Measurements from ENCODE around the gene QRICH2. TPM values are rescaled to one million over a fixed set of nuclear protein-coding genes. Genes with fewer than 3 reads are reported as not detected.

Gene QRICH2
- total RNA-seq, 2 donors from 2014 or later: 3.1 to 4.5 TPM

DNA sequence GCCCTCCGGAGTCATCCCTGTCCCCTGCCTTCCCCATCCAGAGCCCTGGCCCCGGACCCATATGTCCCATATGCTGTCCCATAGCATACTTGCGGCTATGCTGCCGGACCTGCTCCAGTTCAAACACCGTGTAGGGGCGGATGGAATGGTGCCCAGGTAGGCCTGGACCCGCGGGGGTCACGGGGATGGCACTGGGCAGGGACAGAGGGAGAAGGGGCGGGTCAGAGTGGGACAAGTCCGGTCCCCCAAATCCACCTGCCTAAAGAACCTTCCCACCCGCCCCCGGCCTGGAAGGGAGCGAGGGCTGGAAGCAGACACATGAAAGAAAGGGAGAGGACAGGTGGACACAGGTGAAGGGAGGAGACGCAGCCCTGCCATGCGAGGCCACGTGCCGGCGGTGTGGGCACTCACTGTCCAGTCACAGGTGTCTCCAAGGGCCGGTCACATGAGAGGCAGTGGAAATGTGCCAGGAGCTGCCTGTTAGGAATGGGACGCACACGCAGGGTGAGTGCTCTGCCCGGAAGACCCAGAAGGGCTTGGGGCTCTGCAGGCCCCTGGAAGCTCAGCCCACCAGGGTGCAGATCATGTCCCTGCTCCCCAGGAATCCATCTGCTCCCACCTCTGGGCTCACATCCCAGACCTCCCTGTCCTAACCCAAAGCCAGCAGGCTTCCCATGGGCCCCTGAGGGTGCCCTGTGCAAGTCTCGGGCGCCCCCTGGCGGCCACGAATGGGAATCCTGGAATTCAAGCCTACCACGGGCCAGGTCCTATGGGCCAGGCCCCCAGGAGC lies 28.9 kb downstream of the QRICH2 start:
- Mint-ChIP-seq H3K4me1 (ENCODE audit: low read depth) (peaks cover 40% of the 10 kb centered on the region), H3K27ac (peak overlapping the region; percentile 81), H3K36me3 (ENCODE audit: insufficient read depth in 2 of 2) (no peaks in the 10 kb centered on the region), H3K9me3 (no peaks in the 10 kb centered on the region), H3K27me3 (ENCODE audit: low read depth) (no peaks in the 10 kb centered on the region), H3K4me3 (no peak overlapping the region)
- ATAC-seq (replicated peaks in 1 of 2): peak; percentile 43 to 44
- DNase-seq: peak; percentile 84 to 91

DNA sequence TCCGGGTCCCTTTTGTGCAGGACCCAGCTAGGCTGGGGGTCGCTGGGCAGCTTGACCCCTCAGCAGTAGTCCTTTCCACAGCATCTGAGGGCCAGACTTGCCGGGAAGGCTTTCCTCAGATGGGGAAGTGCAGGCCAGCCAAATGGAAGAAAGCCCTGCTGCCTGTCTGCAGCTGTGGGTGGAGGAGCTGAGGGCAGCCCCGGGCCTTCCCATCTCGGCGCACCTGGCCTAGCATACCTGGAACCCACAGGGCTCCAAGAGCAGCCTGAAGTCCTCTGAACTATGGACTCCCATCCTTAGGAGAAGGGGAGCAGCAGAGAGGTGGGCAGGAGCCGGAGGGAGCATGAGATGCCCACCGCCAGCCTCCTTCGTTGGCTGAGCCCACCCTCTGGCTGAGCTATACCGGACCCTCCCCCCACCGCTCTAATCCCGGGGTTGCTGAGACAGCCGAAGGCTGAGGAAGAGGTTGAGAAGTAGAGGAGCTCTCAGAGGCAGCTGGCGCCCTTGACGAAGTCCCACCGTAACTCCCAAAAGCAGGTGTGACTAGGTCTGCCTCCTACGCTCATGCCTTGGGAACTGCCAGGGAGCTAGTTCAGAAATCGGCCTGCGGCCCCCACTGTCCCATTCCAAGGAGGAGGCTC lies 29.7 kb downstream of the QRICH2 start:
- no peaks in the 10 kb centered on the region for H3K27me3 Mint-ChIP-seq (ENCODE audit: low read depth)
- no peak for DNase-seq

DNA sequence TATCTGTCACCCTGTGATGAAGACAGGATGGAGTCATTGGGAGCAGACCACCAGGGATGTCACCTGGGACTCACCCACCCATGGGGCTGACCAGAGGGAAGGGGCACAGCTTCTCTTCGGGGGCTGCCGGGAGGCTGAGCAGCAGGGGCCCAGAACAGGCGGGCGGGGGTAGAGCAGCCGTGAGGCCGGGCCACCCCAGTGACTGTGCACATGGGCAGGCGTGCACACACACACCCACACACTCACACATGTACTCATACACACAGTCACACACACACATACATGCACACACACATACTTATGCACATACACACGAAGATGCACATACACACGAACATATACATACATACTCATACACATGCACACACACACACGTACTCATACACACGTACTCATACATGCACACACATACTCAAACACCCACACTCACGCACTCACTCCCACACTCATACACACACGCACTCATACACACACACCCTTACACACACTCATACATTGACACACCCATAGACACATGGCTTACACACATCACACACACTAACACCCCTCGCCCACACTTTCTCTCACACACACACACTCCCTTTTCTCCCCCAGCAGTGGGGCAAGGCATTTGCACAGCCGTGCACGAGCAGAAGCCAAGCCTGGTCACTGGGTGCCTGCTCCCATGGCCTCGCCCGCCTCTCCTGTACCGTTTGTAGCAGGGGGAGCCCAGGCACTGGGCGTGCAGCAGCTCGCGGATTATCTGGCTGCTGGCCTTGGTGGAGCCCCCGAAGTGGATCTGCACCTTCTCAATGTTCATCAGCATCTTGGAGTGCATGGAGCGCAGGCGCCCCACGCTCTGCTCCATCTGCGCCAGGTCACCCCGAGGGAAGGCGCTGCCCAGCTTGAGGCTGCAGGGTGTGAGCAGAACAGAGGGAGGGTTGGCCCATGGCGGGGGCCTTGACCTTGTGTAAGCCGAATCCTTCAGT lies 30.5 kb downstream of the QRICH2 start:
- ATAC-seq (replicated peaks in 1 of 2): peak; percentile 14
- peak in 1 of 2 donors; percentile 45 for DNase-seq
- Mint-ChIP-seq H3K36me3 (ENCODE audit: insufficient read depth in 2 of 2) (no peaks in the 10 kb centered on the region), H3K27ac (peak overlapping the region; percentile 4), H3K9me3 (no peaks in the 10 kb centered on the region), H3K27me3 (ENCODE audit: low read depth) (no peaks in the 10 kb centered on the region), H3K4me3 (no peak overlapping the region), H3K4me1 (ENCODE audit: low read depth) (peaks cover 55% of the 10 kb centered on the region)

More for the DNA sequence above, 29.7 kb downstream of the QRICH2 start:
- H3K9me3 Mint-ChIP-seq: no peaks in the 10 kb centered on the region
- peaks cover 47% of the 10 kb centered on the region for H3K4me1 Mint-ChIP-seq (ENCODE audit: low read depth)
- H3K36me3 Mint-ChIP-seq (ENCODE audit: insufficient read depth in 2 of 2): no peaks in the 10 kb centered on the region
- no peak overlapping the region for H3K4me3 Mint-ChIP-seq
- peak; percentile 1 to 3 for ATAC-seq (replicated peaks in 1 of 2)
- peak overlapping the region; percentile 4 for H3K27ac Mint-ChIP-seq

DNA sequence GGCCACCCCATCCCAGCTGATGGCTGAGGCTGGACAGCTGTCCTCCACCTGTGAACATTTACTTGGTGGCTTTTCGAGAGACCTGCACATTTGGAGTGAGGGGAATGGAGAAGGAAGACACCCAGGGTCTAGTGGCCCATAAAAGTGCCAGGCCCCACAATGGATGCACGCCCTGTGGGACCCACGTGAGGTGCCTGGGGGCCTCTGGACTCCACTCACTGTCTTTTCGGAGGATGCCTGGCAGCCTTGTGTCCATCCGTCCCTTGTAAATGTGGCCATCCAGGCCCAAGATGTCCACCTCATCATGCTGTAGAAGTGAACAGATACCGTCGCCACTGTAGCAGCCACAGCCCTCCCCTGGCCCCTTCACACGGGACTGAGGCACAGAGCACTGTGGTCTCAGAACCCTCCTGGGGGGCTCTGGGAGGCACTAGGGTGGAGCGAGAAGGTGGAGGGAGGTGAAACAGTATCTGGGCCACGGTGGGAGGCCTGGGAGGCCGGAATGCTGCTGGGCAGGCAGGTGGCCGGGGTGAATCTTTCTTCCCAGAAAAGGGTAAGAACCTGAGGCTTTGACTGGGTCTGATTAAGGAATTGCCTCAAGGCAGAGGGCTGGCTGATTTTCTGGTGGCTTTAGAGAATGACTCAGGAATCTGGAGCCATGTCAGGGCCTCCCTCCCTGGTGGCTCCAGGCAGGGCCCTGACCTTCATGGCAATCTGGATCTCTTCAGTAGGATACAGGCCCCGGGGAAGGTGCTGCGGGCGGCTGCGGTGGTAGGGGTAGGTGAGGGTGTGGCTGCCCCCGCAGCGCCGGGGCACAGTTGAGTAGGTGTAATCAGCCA lies 31.4 kb downstream of the QRICH2 start:
- H3K4me1 Mint-ChIP-seq (ENCODE audit: low read depth): peaks cover 62% of the 10 kb centered on the region
- DNase-seq (no peak), ATAC-seq (replicated peaks in 1 of 2) (peak in 1 of 2 donors; percentile 0)
- H3K36me3 Mint-ChIP-seq (ENCODE audit: insufficient read depth in 2 of 2): no peaks in the 10 kb centered on the region
- no peaks in the 10 kb centered on the region for H3K9me3 Mint-ChIP-seq
- peak overlapping the region; percentile 4 for H3K27ac Mint-ChIP-seq
- H3K4me3 Mint-ChIP-seq: peak overlapping the region in 1 of 2 donors; percentile 16
- H3K27me3 Mint-ChIP-seq (ENCODE audit: low read depth): no peaks in the 10 kb centered on the region

DNA sequence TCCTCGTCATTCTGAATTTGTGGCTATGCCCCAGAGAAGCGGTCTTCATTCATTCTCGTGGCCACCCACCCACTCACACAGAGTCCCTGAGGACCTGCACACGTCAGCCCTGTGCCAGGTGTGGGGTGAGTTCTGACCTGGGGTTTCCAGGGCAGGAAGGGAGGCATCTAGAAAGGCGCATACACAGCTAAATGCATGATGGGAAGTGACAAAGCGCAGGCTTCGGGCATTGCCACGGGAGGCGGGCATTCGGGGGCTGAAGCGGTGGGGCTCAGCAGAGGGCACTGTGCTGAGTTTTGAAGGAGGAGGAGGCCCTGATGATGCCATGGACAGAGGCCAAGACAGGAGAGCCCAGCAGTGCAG lies 32.0 kb downstream of the QRICH2 start:
- Mint-ChIP-seq H3K36me3 (ENCODE audit: insufficient read depth in 2 of 2) (no peaks in the 10 kb centered on the region), H3K27me3 (ENCODE audit: low read depth) (no peaks in the 10 kb centered on the region), H3K4me1 (ENCODE audit: low read depth) (peaks cover 69% of the 10 kb centered on the region), H3K9me3 (no peaks in the 10 kb centered on the region), H3K27ac (peak overlapping the region; percentile 4), H3K4me3 (peak overlapping the region in 1 of 2 donors; percentile 0)
- no peak for DNase-seq
- no peak for ATAC-seq (replicated peaks in 1 of 2)

DNA sequence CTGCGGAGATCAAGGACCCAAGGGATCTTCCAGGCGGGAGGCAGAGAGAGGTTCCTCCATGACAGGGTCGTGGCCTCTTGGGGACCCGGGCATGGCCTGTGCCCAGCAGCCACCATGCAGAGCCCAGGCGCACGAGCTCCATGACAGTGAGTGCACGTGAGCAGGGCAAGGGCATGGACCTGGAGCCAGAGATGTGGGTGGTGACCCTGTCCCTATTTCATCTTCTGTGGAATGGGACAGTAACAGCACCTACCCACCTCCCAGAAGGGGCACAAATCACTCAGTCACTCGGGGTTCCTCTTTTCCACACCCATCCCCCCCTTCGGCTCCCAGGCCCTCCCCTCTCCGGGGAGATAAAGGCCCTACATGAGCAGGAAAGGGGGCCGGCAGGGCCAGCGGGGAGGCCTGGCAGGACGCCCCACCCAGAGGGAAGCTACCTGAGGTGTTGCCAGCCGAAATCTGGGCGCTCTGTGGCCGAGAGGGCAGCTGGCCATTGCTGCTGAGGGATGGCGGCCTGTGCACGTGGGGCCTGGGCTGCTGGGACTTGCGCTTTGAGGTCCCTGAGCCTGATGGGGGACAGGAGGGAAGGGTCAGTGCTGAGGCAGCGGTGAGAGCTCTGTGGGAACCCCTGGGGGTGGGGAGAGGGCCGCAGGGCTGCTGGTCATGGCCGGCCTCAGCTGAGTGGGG lies 32.6 kb downstream of the QRICH2 start:
- Mint-ChIP-seq H3K9me3 (no peaks in the 10 kb centered on the region), H3K27me3 (ENCODE audit: low read depth) (no peaks in the 10 kb centered on the region), H3K4me3 (no peak overlapping the region), H3K4me1 (ENCODE audit: low read depth) (peaks cover 73% of the 10 kb centered on the region), H3K27ac (peak overlapping the region; percentile 48), H3K36me3 (ENCODE audit: insufficient read depth in 2 of 2) (no peaks in the 10 kb centered on the region)
- ATAC-seq (replicated peaks in 1 of 2) (no peak), DNase-seq (peak in 1 of 2 donors; percentile 36)

DNA sequence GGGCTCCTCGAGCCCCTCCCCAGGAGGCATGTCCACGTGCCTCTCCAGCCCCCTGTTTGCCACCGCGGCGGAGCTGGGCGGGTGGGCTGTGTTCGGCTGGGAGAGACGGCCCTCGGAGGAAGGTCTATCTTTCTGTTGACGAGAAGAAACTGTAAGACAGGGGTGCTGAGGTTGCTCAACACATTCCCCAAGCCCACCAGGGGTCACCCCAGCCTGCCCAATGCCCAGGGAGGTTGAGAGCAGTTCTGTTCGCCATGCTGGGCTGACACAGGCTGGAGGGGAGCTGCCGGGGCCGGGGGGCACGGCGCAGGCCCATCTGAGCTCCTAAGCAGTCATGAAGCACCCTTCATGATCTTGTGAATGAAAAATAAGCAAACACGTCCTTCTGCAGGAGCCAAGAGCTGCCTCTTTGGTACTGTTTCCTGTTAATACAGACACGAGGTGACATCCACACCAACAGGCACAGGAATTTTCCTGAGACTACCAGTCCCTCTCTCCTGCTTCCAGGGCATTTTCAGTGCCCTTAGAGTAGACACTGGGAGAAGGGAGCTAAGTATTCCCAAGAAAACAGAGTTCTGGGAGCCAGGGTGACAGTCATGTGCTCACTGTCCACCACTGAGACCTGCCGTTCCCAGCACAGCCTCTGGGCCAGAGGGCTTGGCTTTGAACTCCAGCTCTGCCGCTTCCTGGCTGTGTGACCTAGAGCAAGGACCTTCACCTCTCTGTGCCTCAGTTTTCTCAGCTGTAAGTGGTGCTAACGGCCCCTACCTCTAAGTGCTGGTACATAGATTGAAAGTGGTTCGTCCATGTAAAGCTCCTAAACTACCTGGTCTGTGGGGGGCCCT lies 33.7 kb downstream of the QRICH2 start:
- peak overlapping the region; percentile 48 for H3K27ac Mint-ChIP-seq
- H3K36me3 Mint-ChIP-seq (ENCODE audit: insufficient read depth in 2 of 2): peaks cover 2 to 5% of the 10 kb centered on the region in 2 donors
- DNase-seq (peak in 1 of 2 donors; percentile 48), ATAC-seq (replicated peaks in 1 of 2) (no peak)
- H3K4me1 Mint-ChIP-seq (ENCODE audit: low read depth): peaks cover 81% of the 10 kb centered on the region
- no peaks in the 10 kb centered on the region for H3K27me3 Mint-ChIP-seq (ENCODE audit: low read depth)
- peak overlapping the region; percentile 83 to 85 for H3K4me3 Mint-ChIP-seq
- no peaks in the 10 kb centered on the region for H3K9me3 Mint-ChIP-seq

DNA sequence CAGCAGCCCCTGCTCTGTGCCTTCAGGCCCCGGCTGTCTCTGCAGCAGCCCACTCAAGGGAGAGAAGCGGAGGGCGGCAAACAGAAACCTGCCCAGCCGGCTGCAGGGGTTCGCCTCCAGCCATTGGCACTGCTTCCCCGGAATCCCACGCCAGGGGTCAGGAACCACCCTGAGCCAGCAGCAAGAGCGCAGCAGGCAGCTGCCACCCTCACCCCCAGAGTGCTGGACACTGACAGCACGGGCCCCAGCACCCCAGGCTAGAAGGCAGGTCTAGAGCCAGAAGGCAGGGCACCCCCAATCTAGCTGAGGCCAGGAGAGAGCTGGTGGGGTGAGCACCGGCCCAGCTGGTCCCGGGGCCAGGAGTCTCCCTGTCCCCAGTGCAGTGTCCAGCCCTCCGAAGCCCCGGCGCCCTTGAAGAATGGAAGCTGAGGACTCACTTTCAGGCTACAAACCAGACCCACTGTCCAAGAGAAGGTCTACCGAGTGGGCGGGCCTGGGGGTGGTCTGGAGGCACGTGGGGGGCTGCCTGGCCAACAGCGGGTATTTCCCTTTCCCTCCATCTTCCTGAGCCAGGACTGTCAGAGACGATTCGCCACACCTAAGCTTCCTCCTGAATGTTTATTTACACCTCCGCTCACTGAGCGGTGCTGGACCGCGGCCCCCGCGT lies 34.5 kb downstream of the QRICH2 start:
- DNase-seq (peak; percentile 39 to 57), ATAC-seq (replicated peaks in 1 of 2) (no peak)
- Mint-ChIP-seq H3K27ac (peak overlapping the region; percentile 68), H3K36me3 (ENCODE audit: insufficient read depth in 2 of 2) (peaks cover 5 to 9% of the 10 kb centered on the region in 2 donors), H3K4me3 (peak overlapping the region; percentile 83 to 85), H3K27me3 (ENCODE audit: low read depth) (no peaks in the 10 kb centered on the region), H3K9me3 (no peaks in the 10 kb centered on the region), H3K4me1 (ENCODE audit: low read depth) (peaks cover 86% of the 10 kb centered on the region)

DNA sequence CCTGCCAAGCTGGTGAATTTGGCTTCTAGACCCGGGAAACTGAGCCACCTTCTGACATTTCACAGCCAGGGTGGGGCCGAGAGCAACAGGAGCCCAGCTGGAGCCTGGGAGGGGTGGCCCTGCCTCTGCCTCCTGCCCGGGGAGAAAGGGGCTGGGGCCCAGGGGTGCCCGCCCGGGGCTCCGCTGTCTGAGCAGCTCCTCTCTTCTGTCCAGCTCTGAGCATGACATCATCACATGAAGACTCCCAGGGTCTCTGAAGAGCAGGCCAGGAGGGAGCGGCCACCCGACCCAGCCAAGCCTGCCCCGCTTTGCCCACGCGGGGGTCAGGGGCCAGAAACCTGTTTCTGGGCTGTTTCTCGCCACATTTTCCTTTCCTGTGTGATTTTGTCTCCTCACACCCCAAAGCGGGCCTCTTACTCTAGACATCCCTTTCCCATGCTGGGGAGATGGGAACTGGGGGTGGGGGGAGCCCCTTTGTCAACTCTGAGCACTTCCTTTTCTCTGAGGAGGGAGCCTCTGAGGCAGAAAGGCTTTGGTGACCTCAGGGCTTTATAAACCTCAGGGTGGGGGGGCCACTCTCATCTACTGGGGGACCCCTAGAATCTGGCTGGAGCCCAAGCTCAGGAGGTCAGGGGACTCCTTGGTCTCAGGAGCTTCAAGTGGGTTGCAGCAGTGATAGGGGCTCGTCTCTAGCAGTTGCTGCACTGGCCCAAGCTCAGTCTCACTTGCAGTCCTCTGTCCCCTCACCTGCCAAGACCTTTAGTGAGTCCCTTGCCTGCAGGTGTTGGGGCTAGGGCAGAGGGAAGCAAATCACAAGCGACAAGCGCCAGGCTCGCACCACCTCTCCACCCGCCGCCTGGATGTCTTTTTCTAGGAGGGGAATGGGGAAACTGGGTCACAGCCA lies 35.3 kb downstream of the QRICH2 start:
- Mint-ChIP-seq H3K27ac (peak overlapping the region; percentile 81), H3K9me3 (no peaks in the 10 kb centered on the region), H3K4me3 (peak overlapping the region; percentile 83 to 85), H3K36me3 (ENCODE audit: insufficient read depth in 2 of 2) (peaks cover 9 to 16% of the 10 kb centered on the region in 2 donors), H3K4me1 (ENCODE audit: low read depth) (peaks cover 86% of the 10 kb centered on the region), H3K27me3 (ENCODE audit: low read depth) (no peaks in the 10 kb centered on the region)
- ATAC-seq (replicated peaks in 1 of 2) (peak; percentile 19 to 22), DNase-seq (peak; percentile 71 to 74)

Measured in activated T-cell treated with anti-CD3 and anti-CD28 coated beads, Interleukin-2, amount 50 U/mL, for 72 hours (primary cell).